B cell (primary cell): Measurements from ENCODE around the gene LRFN5.

ENCODE experiments used
- EZH2 ChIP-seq: IDR thresholded peaks from 2 replicates; pipeline ENCODE4 v1.6.1; 2012; ENCODE audit warnings: borderline replicate concordance, low read depth, mild to moderate bottlenecking, moderate library complexity, low read length; ENCODE audit not compliant: insufficient read depth, poor library complexity, severe bottlenecking
- TF ChIP-seq, protein P1 (sequence below): fragments of 200-600 bp; IDR thresholded peaks from one replicate; pipeline ENCODE4 v1.8.0; 2022; ENCODE audit warnings: antibody characterized with exemption, mild to moderate bottlenecking

DNA sequence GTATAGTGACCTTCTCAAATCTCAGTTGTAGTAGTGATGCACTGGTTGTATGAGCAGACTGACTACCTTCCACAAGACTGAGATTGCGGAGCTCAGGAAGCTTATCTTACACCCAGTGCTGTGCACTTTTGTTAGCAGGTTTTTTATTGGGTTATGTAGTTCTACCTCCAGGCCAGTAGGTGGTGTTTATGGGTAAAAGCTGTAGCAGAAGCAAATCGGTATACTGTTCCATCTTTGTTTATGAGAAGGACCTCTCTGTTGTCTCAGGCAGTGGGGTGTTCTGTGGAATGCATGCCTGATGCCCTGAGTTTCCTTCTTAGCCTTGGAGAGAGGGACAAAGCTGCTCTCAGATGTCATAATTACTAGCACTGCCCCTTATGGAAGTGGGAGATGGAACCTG, 217.8 kb downstream of the LRFN5 start:
- TF ChIP-seq, protein P1, sequence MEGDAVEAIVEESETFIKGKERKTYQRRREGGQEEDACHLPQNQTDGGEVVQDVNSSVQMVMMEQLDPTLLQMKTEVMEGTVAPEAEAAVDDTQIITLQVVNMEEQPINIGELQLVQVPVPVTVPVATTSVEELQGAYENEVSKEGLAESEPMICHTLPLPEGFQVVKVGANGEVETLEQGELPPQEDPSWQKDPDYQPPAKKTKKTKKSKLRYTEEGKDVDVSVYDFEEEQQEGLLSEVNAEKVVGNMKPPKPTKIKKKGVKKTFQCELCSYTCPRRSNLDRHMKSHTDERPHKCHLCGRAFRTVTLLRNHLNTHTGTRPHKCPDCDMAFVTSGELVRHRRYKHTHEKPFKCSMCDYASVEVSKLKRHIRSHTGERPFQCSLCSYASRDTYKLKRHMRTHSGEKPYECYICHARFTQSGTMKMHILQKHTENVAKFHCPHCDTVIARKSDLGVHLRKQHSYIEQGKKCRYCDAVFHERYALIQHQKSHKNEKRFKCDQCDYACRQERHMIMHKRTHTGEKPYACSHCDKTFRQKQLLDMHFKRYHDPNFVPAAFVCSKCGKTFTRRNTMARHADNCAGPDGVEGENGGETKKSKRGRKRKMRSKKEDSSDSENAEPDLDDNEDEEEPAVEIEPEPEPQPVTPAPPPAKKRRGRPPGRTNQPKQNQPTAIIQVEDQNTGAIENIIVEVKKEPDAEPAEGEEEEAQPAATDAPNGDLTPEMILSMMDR: no peak
- no peak for TF ChIP-seq EZH2
